ENCODE measurements around the gene SDF4.

DNA sequence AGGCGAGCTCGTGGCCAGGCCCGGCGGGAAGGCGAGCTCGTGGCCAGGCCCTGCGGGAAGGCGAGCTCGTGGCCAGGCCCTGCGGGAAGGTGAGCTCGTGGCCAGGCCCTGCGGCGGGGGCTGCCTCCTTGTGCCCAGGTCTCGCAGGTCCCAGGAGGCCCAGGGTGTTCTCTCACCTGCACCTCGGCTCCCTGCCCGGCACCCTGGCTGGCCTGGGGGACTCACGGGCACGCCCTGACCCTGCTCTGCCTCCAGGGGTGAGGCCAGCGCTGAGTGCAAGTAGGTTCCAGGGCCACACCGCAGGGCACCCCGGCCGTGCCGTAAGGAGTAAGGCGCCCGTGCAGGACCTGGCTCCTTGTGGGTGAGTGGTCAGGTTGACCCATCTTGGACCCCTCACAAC is 4.4 kb downstream of the SDF4 start:
- TF ChIP-seq, protein P1, sequence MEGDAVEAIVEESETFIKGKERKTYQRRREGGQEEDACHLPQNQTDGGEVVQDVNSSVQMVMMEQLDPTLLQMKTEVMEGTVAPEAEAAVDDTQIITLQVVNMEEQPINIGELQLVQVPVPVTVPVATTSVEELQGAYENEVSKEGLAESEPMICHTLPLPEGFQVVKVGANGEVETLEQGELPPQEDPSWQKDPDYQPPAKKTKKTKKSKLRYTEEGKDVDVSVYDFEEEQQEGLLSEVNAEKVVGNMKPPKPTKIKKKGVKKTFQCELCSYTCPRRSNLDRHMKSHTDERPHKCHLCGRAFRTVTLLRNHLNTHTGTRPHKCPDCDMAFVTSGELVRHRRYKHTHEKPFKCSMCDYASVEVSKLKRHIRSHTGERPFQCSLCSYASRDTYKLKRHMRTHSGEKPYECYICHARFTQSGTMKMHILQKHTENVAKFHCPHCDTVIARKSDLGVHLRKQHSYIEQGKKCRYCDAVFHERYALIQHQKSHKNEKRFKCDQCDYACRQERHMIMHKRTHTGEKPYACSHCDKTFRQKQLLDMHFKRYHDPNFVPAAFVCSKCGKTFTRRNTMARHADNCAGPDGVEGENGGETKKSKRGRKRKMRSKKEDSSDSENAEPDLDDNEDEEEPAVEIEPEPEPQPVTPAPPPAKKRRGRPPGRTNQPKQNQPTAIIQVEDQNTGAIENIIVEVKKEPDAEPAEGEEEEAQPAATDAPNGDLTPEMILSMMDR (IDR thresholded peaks at IDR 0.05) = no peak
- no peak for TF ChIP-seq POLR2A (IDR thresholded peaks at IDR 0.05)
